Neuronal stem cell (in vitro differentiated cells): ENCODE data around the gene SRP9. TPM values are rescaled to one million over a fixed set of nuclear protein-coding genes. Genes with fewer than 3 reads are reported as not detected.

Experiments used
- DNase-seq: peaks from one replicate; pipeline ENCODE4 v3.0.0-alpha.2; 2013; ENCODE audit warnings: low spot score
- H2AFZ ChIP-seq: one replicate; pipeline ENCODE4 v1.6.1; 2013; ENCODE audit warnings: mild to moderate bottlenecking, low read length, inconsistent platforms
- H2AK5ac ChIP-seq: 2 replicates; pipeline ENCODE4 v1.6.1; 2013; ENCODE audit warnings: low read depth, mild to moderate bottlenecking, inconsistent platforms, low read length, moderate library complexity, mixed read lengths
- H2BK120ac ChIP-seq: 2 replicates; pipeline ENCODE4 v1.6.1; 2013; ENCODE audit warnings: low read depth, mild to moderate bottlenecking, inconsistent platforms, low read length, moderate library complexity, mixed read lengths
- H2BK12ac ChIP-seq: one replicate; pipeline ENCODE4 v1.6.1; 2013; ENCODE audit warnings: low read length, inconsistent platforms
- H2BK15ac ChIP-seq: 2 replicates; pipeline ENCODE4 v1.6.1; 2013; ENCODE audit warnings: mild to moderate bottlenecking, low read length, inconsistent platforms, mixed read lengths
- H2BK5ac ChIP-seq: one replicate; pipeline ENCODE4 v1.6.1; 2013; ENCODE audit warnings: inconsistent platforms, mild to moderate bottlenecking, low read length, moderate library complexity
- H3K14ac ChIP-seq: one replicate; pipeline ENCODE4 v1.6.1; 2013; ENCODE audit warnings: low read length, inconsistent platforms
- H3K18ac ChIP-seq: 2 replicates; pipeline ENCODE4 v1.6.1; 2013; ENCODE audit warnings: low read length, inconsistent platforms
- H3K23ac ChIP-seq: 2 replicates; pipeline ENCODE4 v1.6.1; 2013; ENCODE audit warnings: low read depth, mild to moderate bottlenecking, mixed read lengths, low read length, inconsistent platforms; ENCODE audit not compliant: poor library complexity
- H3K27ac ChIP-seq: replicated peaks from 3 replicates; pipeline ENCODE4 v1.5.1; 2013; ENCODE audit warnings: low read length, inconsistent platforms
- H3K27me3 ChIP-seq, 3 experiments: 2 replicates each; pipeline ENCODE4 v1.6.1; 2013; ENCODE audit warnings: low read length in 3 of 3, mild to moderate bottlenecking in 2 of 3, inconsistent platforms in 1 of 3, low read depth in 1 of 3, mixed read lengths in 1 of 3, moderate library complexity in 1 of 3; ENCODE audit not compliant: control insufficient read depth in 3 of 3, insufficient read depth in 3 of 3
- H3K36me3 ChIP-seq, 2 donors: replicated peaks in 1 of 2; 2 replicates each; pipeline ENCODE4 v1.6.1; 2013; ENCODE audit warnings: low read length in 2 of 2; ENCODE audit not compliant: control insufficient read depth in 2 of 2, insufficient read depth in 2 of 2
- H3K4ac ChIP-seq: 2 replicates; pipeline ENCODE4 v1.6.1; 2013; ENCODE audit warnings: inconsistent platforms, mild to moderate bottlenecking, low read length, moderate library complexity
- H3K4me1 ChIP-seq, 2 donors: 1 replicate in 1 of 2; 2 replicates in 1 of 2; pipeline ENCODE4 v1.6.1; 2013; ENCODE audit warnings: low read length in 2 of 2, low read depth in 1 of 2; ENCODE audit not compliant: control insufficient read depth in 2 of 2, insufficient read depth in 1 of 2
- H3K4me2 ChIP-seq: one replicate; pipeline ENCODE4 v1.6.1; 2013; ENCODE audit warnings: mild to moderate bottlenecking, low read length, inconsistent platforms; ENCODE audit not compliant: insufficient read depth, poor library complexity, severe bottlenecking
- H3K4me3 ChIP-seq, 2 donors: 2 replicates each; pipeline ENCODE4 v1.5.1; 2013; ENCODE audit warnings: low read length in 2 of 2, mild to moderate bottlenecking in 2 of 2, inconsistent platforms in 1 of 2, moderate library complexity in 1 of 2
- H3K79me1 ChIP-seq: one replicate; pipeline ENCODE4 v1.6.1; 2013; ENCODE audit warnings: low read depth, mild to moderate bottlenecking, inconsistent platforms, low read length, moderate library complexity
- H3K9ac ChIP-seq: one replicate; pipeline ENCODE4 v1.6.1; 2013; ENCODE audit warnings: mild to moderate bottlenecking, low read depth, low read length, inconsistent platforms; ENCODE audit not compliant: poor library complexity
- H3K9me3 ChIP-seq, 2 donors: replicated peaks in 1 of 2; 2 replicates each; pipeline versions ENCODE3 to v1.6.1; 2013; ENCODE audit warnings: low read length in 2 of 2, mild to moderate bottlenecking in 2 of 2, inconsistent platforms in 1 of 2, low read depth in 1 of 2, mixed read lengths in 1 of 2, moderate library complexity in 1 of 2; ENCODE audit not compliant: control insufficient read depth in 2 of 2, insufficient read depth in 1 of 2
- H4K8ac ChIP-seq: one replicate; pipeline ENCODE4 v1.6.1; 2013; ENCODE audit warnings: low read depth, mild to moderate bottlenecking, inconsistent platforms, low read length, moderate library complexity
- H4K91ac ChIP-seq: one replicate; pipeline ENCODE4 v1.6.1; 2013; ENCODE audit warnings: low read length, low read depth, mild to moderate bottlenecking, inconsistent platforms; ENCODE audit not compliant: poor library complexity
- WGBS, 2 donors: extraction: QIAGEN DNeasy Blood & Tissue Kit; methylation state at CpG; one replicate each; pipeline ENCODE4 v1.1.7; 2013; ENCODE audit warnings: missing lambda C conversion rate in 2 of 2, mixed read lengths in 1 of 2; ENCODE audit not compliant: insufficient read length in 2 of 2, insufficient replicate concordance in 1 of 2; ENCODE audit errors: extremely low coverage in 2 of 2; 5-methylcytosine and 5-hydroxymethylcytosine counted together
- polyA plus RNA-seq, 2 experiments: library from polyadenylated mRNA; stranded (reverse); fragments of 200-250 nt; gene quantifications; one replicate each; pipeline ENCODE4 v1.2.3, GENCODE V29; 2013

Gene SRP9
- polyA plus RNA-seq (2013, experiment 1 of 2): 466 TPM
- 474 TPM for polyA plus RNA-seq (2013, experiment 2 of 2)

- Histone ChIP-seq H3K23ac (no peak within 1 kb of the TSS), H3K4me2 (peak within 1 kb of the TSS; percentile 35), H2BK12ac (no peak within 1 kb of the TSS), H3K9ac (peak within 1 kb of the TSS; percentile 91), H3K18ac (peak within 1 kb of the TSS; percentile 61), H2BK5ac (no peak within 1 kb of the TSS), H2BK15ac (no peak within 1 kb of the TSS), H2BK120ac (no peak within 1 kb of the TSS), H4K91ac (no peak within 1 kb of the TSS), H3K36me3 (peaks cover 1 to 40% of the 10 kb centered on the region in 2 donors), H3K14ac (no peak within 1 kb of the TSS), H4K8ac (no peak within 1 kb of the TSS), H3K4me1 (peaks cover 3 to 22% of the 10 kb centered on the region in 2 donors), H3K4ac (no peak within 1 kb of the TSS), H3K79me1 (peaks cover under 1% of the 10 kb centered on the region), H2AFZ (peak within 1 kb of the TSS; percentile 90), H3K9me3 (peaks cover 0 to 13% of the 10 kb centered on the region in 2 donors), H2AK5ac (no peak within 1 kb of the TSS), H3K27me3 (no peaks in the 10 kb centered on the region), H3K27ac (peak within 1 kb of the TSS; percentile 75), H3K4me3 (peak within 1 kb of the TSS; percentile 79 to 98)
- peak; percentile 98 for DNase-seq
- no CpG with 5 or more reads among the region's 46 CpGs for WGBS, 2 donors
These were observed at the start of gene SRP9 for GRCh38 chr1:225777583-225778336. Gene SRP9, plus strand, starts transcription at chr1:225777826. Its CDS starts 115 bp downstream, at chr1:225777941.

GRCh38 chr1:225731491-225731890 lies 46.1 kb upstream of the SRP9 start:
- H3K14ac ChIP-seq: no peak overlapping the region
- no peaks in the 10 kb centered on the region for H3K36me3 ChIP-seq
- no peaks in the 10 kb centered on the region for H3K9me3 ChIP-seq
- no peak overlapping the region for H2AK5ac ChIP-seq
- H3K9ac ChIP-seq: no peak overlapping the region
- no peak overlapping the region for H3K23ac ChIP-seq
- H3K79me1 ChIP-seq: no peaks in the 10 kb centered on the region
- H3K4me1 ChIP-seq: peaks cover 4 to 10% of the 10 kb centered on the region in 2 donors
- H2BK12ac ChIP-seq: no peak overlapping the region
- peaks cover 0 to 20% (median 0%) of the 10 kb centered on the region in 3 experiments for H3K27me3 ChIP-seq
- DNase-seq: no peak
- H2BK120ac ChIP-seq: no peak overlapping the region
- no peak overlapping the region for H3K4ac ChIP-seq
- no peak overlapping the region for H4K8ac ChIP-seq
- H2AFZ ChIP-seq: no peak overlapping the region
- H3K4me2 ChIP-seq: no peak overlapping the region
- no peak overlapping the region for H2BK5ac ChIP-seq
- H2BK15ac ChIP-seq: no peak overlapping the region
- H3K18ac ChIP-seq: no peak overlapping the region
- no peak overlapping the region for H3K4me3 ChIP-seq
- H4K91ac ChIP-seq: no peak overlapping the region
- H3K27ac ChIP-seq: no peak overlapping the region

- H3K18ac ChIP-seq: no peak overlapping the region
- no peak overlapping the region for H3K14ac ChIP-seq
- no peak for DNase-seq
- H2BK5ac ChIP-seq: no peak overlapping the region
- no peak overlapping the region for H3K27ac ChIP-seq
- H3K4me1 ChIP-seq: peaks cover 4 to 12% of the 10 kb centered on the region in 2 donors
- H4K91ac ChIP-seq: no peak overlapping the region
- H3K9me3 ChIP-seq: no peaks in the 10 kb centered on the region
- H3K23ac ChIP-seq: no peak overlapping the region
- H4K8ac ChIP-seq: no peak overlapping the region
- no peaks in the 10 kb centered on the region for H3K79me1 ChIP-seq
- H3K4me3 ChIP-seq: no peak overlapping the region
- H3K4me2 ChIP-seq: no peak overlapping the region
- peak overlapping the region; percentile 46 for H2BK15ac ChIP-seq
- no peaks in the 10 kb centered on the region for H3K36me3 ChIP-seq
- no peak overlapping the region for H3K9ac ChIP-seq
- no CpG with 5 or more reads among the region's 4 CpGs for WGBS, 2 donors
- H2BK12ac ChIP-seq: no peak overlapping the region
- no peak overlapping the region for H3K4ac ChIP-seq
- H2BK120ac ChIP-seq: no peak overlapping the region
- H2AFZ ChIP-seq: no peak overlapping the region
- peaks cover 0 to 33% (median 0%) of the 10 kb centered on the region in 3 experiments for H3K27me3 ChIP-seq
- H2AK5ac ChIP-seq: no peak overlapping the region
These were observed 44.4 kb upstream of the SRP9 start for GRCh38 chr1:225733254-225733653.

- H2AK5ac ChIP-seq: no peak overlapping the region
- H2AFZ ChIP-seq: peak overlapping the region; percentile 32
- no peaks in the 10 kb centered on the region for H3K79me1 ChIP-seq
- WGBS, 2 donors: no CpG with 5 or more reads among the region's 12 CpGs
- no peak overlapping the region for H3K9ac ChIP-seq
- peaks cover 4 to 12% of the 10 kb centered on the region in 2 donors for H3K4me1 ChIP-seq
- no peak overlapping the region for H2BK5ac ChIP-seq
- H3K4ac ChIP-seq: no peak overlapping the region
- no peaks in the 10 kb centered on the region for H3K36me3 ChIP-seq
- no peak overlapping the region for H2BK120ac ChIP-seq
- no peak overlapping the region for H3K4me3 ChIP-seq
- no peak for DNase-seq
- no peak overlapping the region for H3K14ac ChIP-seq
- peak overlapping the region; percentile 46 for H2BK15ac ChIP-seq
- peaks cover 0 to 33% (median 0%) of the 10 kb centered on the region in 3 experiments for H3K27me3 ChIP-seq
- H4K91ac ChIP-seq: no peak overlapping the region
- H3K9me3 ChIP-seq: no peaks in the 10 kb centered on the region
- H3K18ac ChIP-seq: no peak overlapping the region
- H3K4me2 ChIP-seq: no peak overlapping the region
- H3K27ac ChIP-seq: no peak overlapping the region
- no peak overlapping the region for H4K8ac ChIP-seq
- no peak overlapping the region for H3K23ac ChIP-seq
- no peak overlapping the region for H2BK12ac ChIP-seq
These were observed 42.1 kb upstream of the SRP9 start for GRCh38 chr1:225735252-225736149.
